ENCODE results near the gene SSR1.

GRCh38 chr6:7238900-7239589 lies 74.0 kb downstream of the SSR1 start:
- TF ChIP-seq EZH2phosphoT487 (IDR thresholded peaks at IDR 0.05; ENCODE audit: unreplicated experiment), result no peak
- TF ChIP-seq EZH2 (IDR thresholded peaks at IDR 0.05; ENCODE audit: low read depth, unreplicated experiment), result no peak
